Esophagus mucosa (tissue), 1 donor: ENCODE measurements around the gene RRAGC. TPM values are rescaled to one million over a fixed set of nuclear protein-coding genes. Genes with fewer than 3 reads are reported as not detected.
"Not testable (repeated sequence)": the region's sequence is repeated elsewhere in the genome, so short reads cannot be mapped to it uniquely, and the experiment has no call there.

Experiments used
- ATAC-seq: fragments of 200-7000 bp; cut with Tn5 transposase; one replicate; pipeline ENCODE4 v1.9.1; 2020
- total RNA-seq: library from RNA; stranded (reverse); gene quantifications from one replicate; pipeline ENCODE4 v1.2.4, GENCODE V29; 2023
- donor health status: DM: yes; HTN: yes; CAD: no.

Gene RRAGC
- total RNA-seq, 1 donor from 2014 or later: 32.8 TPM

GRCh38 chr1:38815903-38816627, 43.5 kb downstream of the RRAGC start:
- no peak for ATAC-seq

GRCh38 chr1:38814984-38815464, 44.5 kb downstream of the RRAGC start:
- ATAC-seq: no peak

GRCh38 chr1:38814444-38814983, 45.1 kb downstream of the RRAGC start:
- no peak for ATAC-seq

GRCh38 chr1:38812981-38813380, 46.6 kb downstream of the RRAGC start:
- no peak for ATAC-seq

GRCh38 chr1:38811466-38811865, 48.1 kb downstream of the RRAGC start:
- not testable (repeated sequence) for ATAC-seq

GRCh38 chr1:38806090-38806489, 53.5 kb downstream of the RRAGC start:
- ATAC-seq: no peak

- no peak for ATAC-seq
Measured at GRCh38 chr1:38805036-38805435, 54.5 kb downstream of the RRAGC start.

- ATAC-seq: no peak
Measured at GRCh38 chr1:38804062-38804886, 55.3 kb downstream of the RRAGC start.

GRCh38 chr1:38803647-38804046, 55.9 kb downstream of the RRAGC start:
- ATAC-seq: no peak

GRCh38 chr1:38800720-38801671, 58.6 kb downstream of the RRAGC start:
- ATAC-seq: no peak

GRCh38 chr1:38793299-38793698, 66.3 kb downstream of the RRAGC start:
- ATAC-seq: no peak

- ATAC-seq: no peak
Measured at GRCh38 chr1:38791892-38792291, 67.7 kb downstream of the RRAGC start.

GRCh38 chr1:38791164-38791515, 68.4 kb downstream of the RRAGC start:
- ATAC-seq: no peak

- ATAC-seq: no peak
Measured at GRCh38 chr1:38790422-38791163, 69.0 kb downstream of the RRAGC start.

- no peak for ATAC-seq
Measured at GRCh38 chr1:38789498-38790169, 69.9 kb downstream of the RRAGC start.

- ATAC-seq: no peak
Measured at GRCh38 chr1:38788341-38789336, 70.9 kb downstream of the RRAGC start.
